Mesenchymal stem cell (in vitro differentiated cells and primary cell): ENCODE measurements around the gene SERPINE3.

Experiments used
- DNase-seq: peaks from one replicate; pipeline ENCODE4 v3.0.0-alpha.2; 2013
- H2AFZ ChIP-seq: one replicate; pipeline ENCODE4 v1.6.1; 2013; ENCODE audit warnings: low read depth, mild to moderate bottlenecking, control low read depth, inconsistent platforms, low read length, moderate library complexity
- H2AK5ac ChIP-seq: 2 replicates; pipeline ENCODE4 v1.6.1; 2013; ENCODE audit warnings: low read length, moderate library complexity, mild to moderate bottlenecking, inconsistent platforms; ENCODE audit not compliant: severe bottlenecking
- H2BK120ac ChIP-seq: one replicate; pipeline ENCODE4 v1.6.1; 2013; ENCODE audit warnings: low read depth, mild to moderate bottlenecking, inconsistent platforms, low read length, moderate library complexity
- H2BK12ac ChIP-seq, 2 experiments: one replicate each; pipeline ENCODE4 v1.6.1; 2013; ENCODE audit warnings: inconsistent platforms in 2 of 2, low read length in 2 of 2, mild to moderate bottlenecking in 2 of 2, moderate library complexity in 2 of 2, control low read depth in 1 of 2
- H2BK15ac ChIP-seq: one replicate; pipeline ENCODE4 v1.6.1; 2013; ENCODE audit warnings: mild to moderate bottlenecking, low read depth, inconsistent platforms; ENCODE audit not compliant: poor library complexity, severe bottlenecking
- H2BK5ac ChIP-seq: 2 replicates; pipeline ENCODE4 v1.6.1; 2013; ENCODE audit warnings: low read depth, mild to moderate bottlenecking, low read length, control low read depth, inconsistent platforms; ENCODE audit not compliant: poor library complexity, severe bottlenecking
- H3K14ac ChIP-seq, 2 experiments: one replicate each; pipeline ENCODE4 v1.6.1; 2013; ENCODE audit warnings: inconsistent platforms in 2 of 2, low read length in 2 of 2, control low read depth in 1 of 2, mild to moderate bottlenecking in 1 of 2, moderate library complexity in 1 of 2
- H3K18ac ChIP-seq, 2 experiments: one replicate each; pipeline ENCODE4 v1.6.1; 2013; ENCODE audit warnings: inconsistent platforms in 2 of 2, low read length in 2 of 2, control low read depth in 1 of 2, low read depth in 1 of 2, mild to moderate bottlenecking in 1 of 2
- H3K23ac ChIP-seq, 2 experiments: one replicate each; pipeline ENCODE4 v1.6.1; 2013; ENCODE audit warnings: inconsistent platforms in 2 of 2, low read length in 2 of 2, mild to moderate bottlenecking in 2 of 2, moderate library complexity in 2 of 2, control low read depth in 1 of 2
- H3K27ac ChIP-seq: 2 replicates; pipeline ENCODE4 v1.5.1; 2013; ENCODE audit warnings: mild to moderate bottlenecking, moderate library complexity, low read length, control low read depth, inconsistent platforms; ENCODE audit not compliant: poor library complexity, severe bottlenecking
- H3K27me3 ChIP-seq, 2 experiments: 2 replicates each; pipeline versions ENCODE4 v1.6.1 to v1.7.0; 2013; ENCODE audit warnings: low read length in 2 of 2, mild to moderate bottlenecking in 2 of 2, moderate library complexity in 2 of 2, control low read depth in 1 of 2, inconsistent platforms in 1 of 2; ENCODE audit not compliant: control insufficient read depth in 1 of 2, insufficient read depth in 1 of 2
- H3K36me3 ChIP-seq, 2 experiments: 2 replicates each; pipeline versions ENCODE4 v1.6.1 to v1.7.0; 2013; ENCODE audit warnings: low read length in 2 of 2, control low read depth in 1 of 2, inconsistent platforms in 1 of 2, low read depth in 1 of 2, mild to moderate bottlenecking in 1 of 2; ENCODE audit not compliant: insufficient read depth in 2 of 2, control insufficient read depth in 1 of 2
- H3K4ac ChIP-seq, 2 experiments: one replicate each; pipeline ENCODE4 v1.6.1; 2013; ENCODE audit warnings: inconsistent platforms in 2 of 2, low read length in 2 of 2, mild to moderate bottlenecking in 2 of 2, moderate library complexity in 2 of 2, control low read depth in 1 of 2, low read depth in 1 of 2
- H3K4me1 ChIP-seq: 2 replicates; pipeline ENCODE4 v1.6.1; 2013; ENCODE audit warnings: low read depth, low read length, control low read depth; ENCODE audit not compliant: control insufficient read depth, insufficient read depth
- H3K4me2 ChIP-seq: 2 replicates; pipeline ENCODE4 v1.6.1; 2013; ENCODE audit warnings: low read length, mild to moderate bottlenecking, inconsistent platforms; ENCODE audit not compliant: poor library complexity, severe bottlenecking
- H3K4me3 ChIP-seq, 2 experiments: 2 replicates each; pipeline versions ENCODE4 v1.5.1 to v1.7.0; 2013; ENCODE audit warnings: low read length in 2 of 2, mild to moderate bottlenecking in 2 of 2, control low read depth in 1 of 2, low read depth in 1 of 2; ENCODE audit not compliant: insufficient read depth in 1 of 2
- H3K79me1 ChIP-seq: replicated peaks from 2 replicates; pipeline ENCODE4 v1.6.1; 2013; ENCODE audit warnings: mild to moderate bottlenecking, control low read depth, low read length, inconsistent platforms; ENCODE audit not compliant: poor library complexity, severe bottlenecking
- H3K9ac ChIP-seq: 2 replicates; pipeline ENCODE4 v1.7.0; 2013; ENCODE audit warnings: mild to moderate bottlenecking, low read length, moderate library complexity
- H3K9me3 ChIP-seq: 2 replicates; pipeline ENCODE4 v1.7.0; 2013; ENCODE audit warnings: mild to moderate bottlenecking, low read length; ENCODE audit not compliant: control insufficient read depth
- H4K8ac ChIP-seq: one replicate; pipeline ENCODE4 v1.6.1; 2013; ENCODE audit warnings: inconsistent platforms, mild to moderate bottlenecking, low read length, moderate library complexity
- H4K91ac ChIP-seq: one replicate; pipeline ENCODE4 v1.6.1; 2013; ENCODE audit warnings: mild to moderate bottlenecking, low read length, inconsistent platforms
- whole genome bisulfite sequencing: methylation state at CpG from one replicate; pipeline ENCODE4 v1.1.7; 2013; ENCODE audit warnings: mixed read lengths; 5-methylcytosine and 5-hydroxymethylcytosine counted together

Gene SERPINE3

GRCh38 chr13:51394724-51395123 lies 55.2 kb downstream of the SERPINE3 start:
- Histone ChIP-seq H3K18ac (no peak overlapping the region), H3K36me3 (peaks cover 2 to 48% of the 10 kb centered on the region in 2 experiments), H2BK120ac (no peak overlapping the region), H3K27ac (no peak overlapping the region), H2BK12ac (no peak overlapping the region), H2AFZ (no peak overlapping the region), H2BK5ac (no peak overlapping the region), H3K27me3 (no peaks in the 10 kb centered on the region), H4K91ac (no peak overlapping the region), H3K79me1 (peaks cover 11% of the 10 kb centered on the region), H2AK5ac (no peak overlapping the region), H4K8ac (no peak overlapping the region), H3K9ac (no peak overlapping the region), H3K4me2 (no peak overlapping the region), H3K14ac (no peak overlapping the region), H3K4me3 (no peak overlapping the region), H3K4ac (no peak overlapping the region), H2BK15ac (no peak overlapping the region), H3K4me1 (peaks cover 3% of the 10 kb centered on the region), H3K23ac (no peak overlapping the region), H3K9me3 (no peaks in the 10 kb centered on the region)
- DNase-seq, result no peak

DNA sequence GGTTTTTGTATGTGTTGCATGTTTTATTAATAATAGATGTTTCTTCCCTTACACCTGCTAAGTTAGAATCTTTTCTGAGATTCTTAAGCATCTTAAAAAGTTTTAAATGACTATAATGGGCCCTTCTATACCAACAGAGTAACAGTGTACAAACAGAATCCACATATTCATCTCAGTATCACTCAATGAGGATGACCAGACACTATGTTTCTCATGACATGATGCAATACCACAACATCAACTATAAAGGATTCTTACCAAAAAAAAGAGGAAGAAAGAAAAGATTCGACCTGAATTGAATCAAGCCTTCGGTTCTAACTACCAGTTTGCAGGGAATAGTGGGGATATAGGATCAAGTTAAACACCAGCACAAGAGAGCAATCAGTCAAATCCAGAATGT lies 56.9 kb downstream of the SERPINE3 start:
- peak; percentile 58 for DNase-seq
- Histone ChIP-seq H4K91ac (no peak overlapping the region), H3K4me3 (no peak overlapping the region), H2AFZ (no peak overlapping the region), H3K23ac (no peak overlapping the region), H2BK12ac (no peak overlapping the region), H2BK5ac (no peak overlapping the region), H3K27me3 (no peaks in the 10 kb centered on the region), H3K4me1 (peaks cover 3% of the 10 kb centered on the region), H3K4ac (no peak overlapping the region), H3K79me1 (peaks cover 12% of the 10 kb centered on the region), H3K9me3 (no peaks in the 10 kb centered on the region), H3K18ac (no peak overlapping the region), H3K9ac (peak overlapping the region; percentile 46), H2AK5ac (no peak overlapping the region), H4K8ac (no peak overlapping the region), H3K27ac (no peak overlapping the region), H2BK15ac (no peak overlapping the region), H3K14ac (no peak overlapping the region), H3K4me2 (no peak overlapping the region), H2BK120ac (no peak overlapping the region), H3K36me3 (peaks cover 5 to 53% of the 10 kb centered on the region in 2 experiments)
- whole genome bisulfite sequencing, result 100% methylated on average over 2 of the region's 2 CpGs

DNA sequence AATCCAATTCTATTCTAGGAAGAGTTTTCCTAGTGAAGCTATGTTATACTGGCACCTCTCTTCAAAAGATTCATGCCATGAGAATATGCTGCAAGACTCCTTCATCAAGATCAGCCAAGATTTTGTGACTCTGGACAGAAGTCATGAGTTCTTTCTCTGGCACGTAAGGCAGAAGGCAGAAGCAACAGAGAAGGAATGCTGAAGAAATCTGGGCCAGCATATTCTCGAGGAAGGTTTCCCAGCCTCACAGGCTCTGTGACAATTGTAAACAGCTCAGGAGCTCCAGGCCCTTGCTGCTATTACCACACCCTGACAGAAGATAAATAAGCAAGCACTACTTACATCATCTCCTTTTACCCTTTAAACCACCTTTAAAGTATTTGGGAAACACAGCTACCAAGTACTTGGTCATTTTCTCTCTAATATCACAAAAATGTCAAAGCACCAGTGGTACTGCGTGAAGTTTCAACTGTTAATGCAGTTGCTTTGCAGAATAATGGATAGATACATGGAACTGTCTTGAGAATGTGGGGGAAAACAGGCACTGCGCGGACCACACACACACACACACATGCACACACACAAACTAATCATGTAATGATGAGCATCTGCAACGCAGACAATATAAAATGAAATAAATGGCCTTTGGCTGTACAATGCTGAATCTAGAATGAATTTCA lies 57.9 kb downstream of the SERPINE3 start:
- Histone ChIP-seq H3K4me2 (no peak overlapping the region), H3K14ac (no peak overlapping the region), H2BK15ac (no peak overlapping the region), H2BK5ac (no peak overlapping the region), H3K79me1 (peaks cover 6% of the 10 kb centered on the region), H2AFZ (no peak overlapping the region), H2BK12ac (peak overlapping the region in 1 of 2 experiments; percentile 52), H3K9ac (peak overlapping the region; percentile 46), H3K18ac (peak overlapping the region in 1 of 2 experiments; percentile 43), H3K27ac (no peak overlapping the region), H2AK5ac (no peak overlapping the region), H3K36me3 (peaks cover 5 to 49% of the 10 kb centered on the region in 2 experiments), H3K4me1 (peaks cover 3% of the 10 kb centered on the region), H4K8ac (no peak overlapping the region), H3K23ac (no peak overlapping the region), H4K91ac (no peak overlapping the region), H3K27me3 (no peaks in the 10 kb centered on the region), H2BK120ac (no peak overlapping the region), H3K4ac (no peak overlapping the region), H3K9me3 (no peaks in the 10 kb centered on the region), H3K4me3 (no peak overlapping the region)
- 25% methylated on average over 2 of the region's 6 CpGs for WGBS
- DNase-seq, result peak; percentile 94

DNA sequence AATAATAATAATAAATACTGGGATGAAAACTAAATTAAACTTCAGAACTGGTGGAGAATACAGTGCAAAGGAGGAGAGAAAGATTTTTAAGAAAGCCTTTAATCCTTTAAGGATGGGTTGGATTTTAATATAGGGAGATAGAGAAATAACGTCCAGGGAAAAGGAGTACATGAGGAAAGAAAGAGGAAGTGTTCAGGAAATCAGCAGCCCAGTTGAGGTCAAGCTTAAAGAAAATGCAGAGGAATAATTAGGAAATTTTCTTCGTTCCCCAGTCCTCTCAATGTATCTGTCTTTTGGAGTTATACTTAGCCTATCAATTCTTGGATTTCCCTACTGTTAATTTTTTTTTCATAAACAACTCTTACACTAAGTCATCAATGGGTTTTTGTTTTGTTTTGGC lies 65.7 kb downstream of the SERPINE3 start:
- Histone ChIP-seq H3K18ac (no peak overlapping the region), H4K8ac (no peak overlapping the region), H3K4me1 (no peaks in the 10 kb centered on the region), H3K27me3 (no peaks in the 10 kb centered on the region), H3K14ac (no peak overlapping the region), H3K23ac (no peak overlapping the region), H3K79me1 (peaks cover 3% of the 10 kb centered on the region), H3K9ac (no peak overlapping the region), H2BK15ac (no peak overlapping the region), H3K27ac (no peak overlapping the region), H3K4me3 (no peak overlapping the region), H3K36me3 (peaks cover 3 to 37% of the 10 kb centered on the region in 2 experiments), H3K9me3 (no peaks in the 10 kb centered on the region), H2BK5ac (no peak overlapping the region), H4K91ac (no peak overlapping the region), H3K4me2 (no peak overlapping the region), H2BK120ac (no peak overlapping the region), H2BK12ac (no peak overlapping the region), H3K4ac (no peak overlapping the region), H2AFZ (no peak overlapping the region), H2AK5ac (no peak overlapping the region)
- 96% methylated on average over 1 of the region's 2 CpGs for WGBS
- DNase-seq, result no peak
